ENCODE measurements around the gene ACTL8.

DNA sequence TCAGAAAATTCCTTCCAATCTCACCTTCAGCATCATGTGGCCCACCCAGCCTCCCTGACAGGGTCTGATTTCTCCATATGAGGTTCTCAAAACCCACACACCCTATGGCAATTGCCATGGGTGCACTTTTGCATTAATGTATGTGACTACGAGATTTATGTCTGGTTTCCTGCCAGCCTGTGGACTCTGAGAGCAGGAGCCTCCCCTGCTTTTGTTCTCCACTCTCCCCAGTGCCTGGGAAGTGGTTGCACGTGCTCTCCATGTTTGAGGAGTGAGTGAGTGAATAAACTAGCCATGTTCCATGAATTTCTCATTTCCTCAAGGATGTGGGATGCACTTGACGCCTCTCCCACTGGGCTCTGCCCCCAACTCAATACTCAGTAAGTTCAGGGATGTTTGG, 91.2 kb downstream of the ACTL8 start:
- TF ChIP-seq RAD21 (conservative IDR thresholded peaks at IDR 0.05 in 1 of 2, IDR thresholded peaks at IDR 0.05 in 1 of 2) = no peak
- TF ChIP-seq CTCF (IDR thresholded peaks at IDR 0.05) = no peak
- TF ChIP-seq HEYL (CRISPR knock-in tag; IDR thresholded peaks at IDR 0.05) = no peak
- no peak for TF ChIP-seq HOXB5 (CRISPR knock-in tag; IDR thresholded peaks at IDR 0.05)
- no peak for TF ChIP-seq USF2 (IDR thresholded peaks at IDR 0.05)
- no peak for TF ChIP-seq CBX2 (IDR thresholded peaks at IDR 0.05; ENCODE audit: borderline replicate concordance, low read depth)
- TF ChIP-seq SMC3 (IDR thresholded peaks at IDR 0.05) = no peak
- TF ChIP-seq REST (IDR thresholded peaks at IDR 0.05) = no peak
